Subcutaneous adipose tissue (tissue), 4 donors: ENCODE results near the gene PAPOLA. TPM values are rescaled to one million over a fixed set of nuclear protein-coding genes. Genes with fewer than 3 reads are reported as not detected.

ENCODE experiments used
- CTCF ChIP-seq: fragments of 450-650 bp; IDR thresholded peaks from one replicate; pipeline ENCODE4 v1.5.1; 2016; ENCODE audit warnings: low read depth, mild to moderate bottlenecking, control low read depth, antibody characterized with exemption, moderate library complexity
- total RNA-seq, 4 donors: library from RNA; depleted of rRNA; stranded (reverse); fragments of >200 nt; gene quantifications; one replicate each; pipeline ENCODE4 v1.1.0, GENCODE V29; 2016

PAPOLA gene
- total RNA-seq, 4 donors from 2014 or later: 109 to 253 (median 132) TPM

- no peak for TF ChIP-seq CTCF
These were observed 114.1 kb downstream of the PAPOLA start for GRCh38 chr14:96616161-96616721.

Other genes with a start within 250 kb of the PAPOLA start
- under 1 TPM in 1 of 4 donors, not detected in 3; 0.51 TPM for gene BDKRB1, start 246.2 kb upstream of the PAPOLA start, total RNA-seq
- 10 to 100 TPM; 26.1 to 30.8 (median 28.2) TPM for gene ATG2B, start 139.0 kb upstream of the PAPOLA start, total RNA-seq
- 10 to 100 TPM; 11.7 to 20.2 (median 14.9) TPM for gene GSKIP, start 138.9 kb upstream of the PAPOLA start, total RNA-seq
- 10 to 100 TPM in 1 of 4 donors, 1 to 10 TPM in 2, under 1 TPM in 1; 0.85 to 10.2 (median 1.5) TPM for gene AK7, start 110.3 kb upstream of the PAPOLA start, total RNA-seq